HCT116 (cell line): Measurements from ENCODE around the gene CFAP99.

Experiments
- CEBPB ChIP-seq: IDR thresholded peaks from 2 replicates; pipeline ENCODE4 v1.6.1; 2012; ENCODE audit warnings: low read depth
- CTCF ChIP-seq, 3 experiments: fragments of 200-600 bp in 1 of 3; sonication (generic) in 1 of 3; IDR thresholded peaks in 2 of 3; conservative IDR thresholded peaks in 1 of 3; 2 replicates each; pipeline ENCODE4 v1.5.1; 2012 to 2017; ENCODE audit warnings: low read depth in 2 of 3, low read length in 2 of 3, antibody characterized with exemption in 1 of 3, borderline replicate concordance in 1 of 3, control low read depth in 1 of 3, mild to moderate bottlenecking in 1 of 3, mixed read lengths in 1 of 3, mixed run types in 1 of 3, moderate library complexity in 1 of 3; ENCODE audit not compliant: insufficient read depth in 1 of 3
- EZH2 ChIP-seq: fragments of 200-600 bp; sonication (generic); IDR thresholded peaks from 2 replicates; pipeline ENCODE4 v1.6.1; 2017; ENCODE audit warnings: antibody characterized with exemption, mixed run types
- EZH2phosphoT487 ChIP-seq: fragments of 200-600 bp; IDR thresholded peaks from 2 replicates; pipeline ENCODE4 v1.6.1; 2018; ENCODE audit warnings: antibody characterized with exemption, borderline replicate concordance
- MAX ChIP-seq: IDR thresholded peaks from 2 replicates; pipeline ENCODE4 v1.6.1; 2012
- POLR2A ChIP-seq: IDR thresholded peaks from 2 replicates; pipeline ENCODE4 v1.7.0; 2011; ENCODE audit warnings: borderline replicate concordance; ENCODE audit not compliant: insufficient read depth, insufficient read length; ENCODE audit errors: extremely low read depth
- POLR2AphosphoS5 ChIP-seq: IDR thresholded peaks from 2 replicates; pipeline ENCODE4 v1.6.1; 2011; ENCODE audit warnings: mild to moderate bottlenecking, low read depth, low read length, moderate library complexity
- RAD21 ChIP-seq: IDR thresholded peaks from 2 replicates; pipeline ENCODE4 v1.6.1; 2012; ENCODE audit warnings: low read depth, mild to moderate bottlenecking
- REST ChIP-seq: IDR thresholded peaks from 2 replicates; pipeline ENCODE4 v1.6.1; 2012; ENCODE audit warnings: low read depth
- SIN3A ChIP-seq: IDR thresholded peaks from 2 replicates; pipeline ENCODE4 v1.6.1; 2012; ENCODE audit warnings: low read depth
- YY1 ChIP-seq: IDR thresholded peaks from 2 replicates; pipeline ENCODE4 v1.6.1; 2011; ENCODE audit warnings: low read length, low read depth, moderate library complexity, mild to moderate bottlenecking; ENCODE audit not compliant: insufficient replicate concordance; ENCODE audit errors: extremely low read depth
- ZNF274 ChIP-seq: fragments of 200-500 bp; sonication (Bioruptor generic); IDR thresholded peaks from 2 replicates; pipeline ENCODE4 v1.6.1; 2014; ENCODE audit warnings: mild to moderate bottlenecking, low read depth, low read length, inconsistent platforms

- no peak for TF ChIP-seq REST
- no peak for TF ChIP-seq POLR2AphosphoS5
- no peak for TF ChIP-seq CTCF (IDR thresholded peaks at IDR 0.05 in 2 of 3, conservative IDR thresholded peaks at IDR 0.05 in 1 of 3; ENCODE audit: borderline replicate concordance in 1 of 3, insufficient read depth in 1 of 3, low read depth in 2 of 3, low read length in 2 of 3)
- TF ChIP-seq CEBPB = no peak
- TF ChIP-seq YY1 = no peak
- TF ChIP-seq POLR2A = no peak
- no peak for TF ChIP-seq ZNF274
- TF ChIP-seq MAX = no peak
- TF ChIP-seq SIN3A = no peak
- TF ChIP-seq EZH2 = no peak
- no peak for TF ChIP-seq RAD21
- TF ChIP-seq EZH2phosphoT487 = no peak
These were observed 89.1 kb downstream of the CFAP99 start for GRCh38 chr4:2507855-2508254.
